ENCODE results near the gene ARGLU1. TPM values are rescaled to one million over a fixed set of nuclear protein-coding genes. Genes with fewer than 3 reads are reported as not detected.

ARGLU1 gene
- total RNA-seq, 1 experiment from 2014 or later = 137 TPM

DNA sequence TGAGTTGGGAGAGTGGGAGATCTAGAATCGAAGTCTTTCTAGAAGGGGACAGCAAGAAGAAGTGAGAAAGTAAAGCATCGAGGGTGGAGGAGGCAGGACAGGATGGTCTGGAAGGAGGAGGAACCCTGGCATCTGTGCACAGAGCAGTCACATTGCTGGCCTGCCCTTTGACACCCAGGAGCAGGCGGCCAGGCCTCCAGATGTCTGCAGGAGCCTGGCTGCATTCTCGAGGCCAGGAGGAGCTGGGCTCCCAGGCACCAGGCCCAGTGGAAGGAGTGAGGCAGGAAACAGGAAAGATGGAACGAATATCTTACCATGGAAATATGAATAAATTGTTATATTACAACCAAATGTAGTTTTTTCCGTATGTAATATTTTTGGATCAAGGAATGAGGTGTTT is 27.7 kb upstream of the ARGLU1 start:
- H3K4me1 ChIP-seq = peaks cover 16% of the 10 kb centered on the region
- POLR2A ChIA-PET = no interaction called here
- H3K36me3 ChIP-seq (ENCODE audit: control insufficient read depth, insufficient read depth, low read length) = no peaks in the 10 kb centered on the region
- no peaks in the 10 kb centered on the region for H3K27me3 ChIP-seq (replicated peaks; ENCODE audit: control insufficient read depth, insufficient read depth, low read length)
- no peak for DNase-seq
- TF ChIP-seq CTCF (IDR thresholded peaks at IDR 0.05; ENCODE audit: insufficient read depth in 1 of 2, low read depth in 1 of 2, low read length in 1 of 2, severe bottlenecking in 1 of 2, unreplicated experiment in 1 of 2) = no peak
- peaks cover 12% of the 10 kb centered on the region for H3K9me3 Mint-ChIP-seq (ENCODE audit: unreplicated experiment)
- no TSS peak for BruUV-seq (replicated peaks)
- H3K36me3 Mint-ChIP-seq (ENCODE audit: insufficient read depth, unreplicated experiment) = peaks cover 4% of the 10 kb centered on the region
- peaks cover 5% of the 10 kb centered on the region; the same call in 1 of the 2 replicates for H3K9me3 ChIP-seq
- intact Hi-C loops (cut with micrococcal nuclease; ENCODE audit: unreplicated experiment) = no loop called here
- no peak overlapping the region for H3K4me3 Mint-ChIP-seq (ENCODE audit: unreplicated experiment)
- no peaks in the 10 kb centered on the region for H3K27me3 Mint-ChIP-seq (ENCODE audit: insufficient read depth, unreplicated experiment)
- no peak overlapping the region for H3K27ac Mint-ChIP-seq (ENCODE audit: unreplicated experiment)
- peaks cover 20% of the 10 kb centered on the region for H3K4me1 Mint-ChIP-seq (ENCODE audit: low read depth, unreplicated experiment)
- CTCF ChIA-PET = no interaction called here
- no peak overlapping the region for H3K4me3 ChIP-seq (ENCODE audit: low read depth, low read length)

- DNase-seq = no peak
- Mint-ChIP-seq H3K4me1 (ENCODE audit: low read depth, unreplicated experiment) (peaks cover 20% of the 10 kb centered on the region), H3K36me3 (ENCODE audit: insufficient read depth, unreplicated experiment) (peaks cover 4% of the 10 kb centered on the region), H3K27me3 (ENCODE audit: insufficient read depth, unreplicated experiment) (no peaks in the 10 kb centered on the region), H3K9me3 (ENCODE audit: unreplicated experiment) (peaks cover 18% of the 10 kb centered on the region), H3K27ac (ENCODE audit: unreplicated experiment) (no peak overlapping the region), H3K4me3 (ENCODE audit: unreplicated experiment) (no peak overlapping the region)
- H3K27me3 ChIP-seq (replicated peaks; ENCODE audit: control insufficient read depth, insufficient read depth, low read length) = no peaks in the 10 kb centered on the region
- no peak for TF ChIP-seq CTCF (IDR thresholded peaks at IDR 0.05; ENCODE audit: insufficient read depth in 1 of 2, low read depth in 1 of 2, low read length in 1 of 2, severe bottlenecking in 1 of 2, unreplicated experiment in 1 of 2)
- CTCF ChIA-PET = no interaction called here
- POLR2A ChIA-PET = no interaction called here
- BruUV-seq (replicated peaks) = no TSS peak
- intact Hi-C loops (cut with micrococcal nuclease; ENCODE audit: unreplicated experiment) = no loop called here
- H3K4me3 ChIP-seq (ENCODE audit: low read depth, low read length) = no peak overlapping the region
- H3K4me1 ChIP-seq = peaks cover 16% of the 10 kb centered on the region
- H3K36me3 ChIP-seq (ENCODE audit: control insufficient read depth, insufficient read depth, low read length) = no peaks in the 10 kb centered on the region
- peaks cover 5% of the 10 kb centered on the region; the same call in 1 of the 2 replicates for H3K9me3 ChIP-seq
These were observed 27.0 kb upstream of the ARGLU1 start for GRCh38 chr13:106594980-106595379.

DNA sequence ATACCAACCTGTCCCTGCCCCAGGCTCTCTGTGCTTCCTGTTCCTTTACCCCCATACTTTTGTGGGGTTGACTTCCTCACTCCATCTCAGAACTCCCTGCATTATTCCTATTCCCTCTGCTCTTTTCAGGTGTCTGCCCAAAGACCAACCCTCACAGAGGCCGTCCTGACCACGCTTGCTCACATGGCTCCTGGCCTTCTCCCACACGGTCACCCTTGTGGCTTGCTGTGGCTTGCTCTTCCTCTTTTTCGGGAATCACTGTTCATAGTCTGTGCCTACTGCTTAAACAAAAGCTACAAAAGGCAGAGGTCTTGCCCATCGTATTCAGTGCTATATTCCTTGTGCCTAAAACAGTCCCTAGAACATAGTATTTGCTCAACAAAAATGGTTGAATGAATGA is 25.2 kb upstream of the ARGLU1 start:
- H3K27me3 Mint-ChIP-seq (ENCODE audit: insufficient read depth, unreplicated experiment) = no peaks in the 10 kb centered on the region
- no peak overlapping the region for H3K4me3 Mint-ChIP-seq (ENCODE audit: unreplicated experiment)
- H3K9me3 Mint-ChIP-seq (ENCODE audit: unreplicated experiment) = peaks cover 31% of the 10 kb centered on the region
- H3K4me1 Mint-ChIP-seq (ENCODE audit: low read depth, unreplicated experiment) = peaks cover 20% of the 10 kb centered on the region
- no peak for TF ChIP-seq CTCF (IDR thresholded peaks at IDR 0.05; ENCODE audit: insufficient read depth in 1 of 2, low read depth in 1 of 2, low read length in 1 of 2, severe bottlenecking in 1 of 2, unreplicated experiment in 1 of 2)
- H3K36me3 ChIP-seq (ENCODE audit: control insufficient read depth, insufficient read depth, low read length) = no peaks in the 10 kb centered on the region
- intact Hi-C loops (cut with micrococcal nuclease; ENCODE audit: unreplicated experiment) = no loop called here
- peaks cover 4% of the 10 kb centered on the region for H3K36me3 Mint-ChIP-seq (ENCODE audit: insufficient read depth, unreplicated experiment)
- no peak for DNase-seq
- no peak overlapping the region for H3K27ac Mint-ChIP-seq (ENCODE audit: unreplicated experiment)
- CTCF ChIA-PET = no interaction called here
- no peak overlapping the region for H3K4me3 ChIP-seq (ENCODE audit: low read depth, low read length)
- POLR2A ChIA-PET = no interaction called here
- peaks cover 5% of the 10 kb centered on the region; the same call in 1 of the 2 replicates for H3K9me3 ChIP-seq
- H3K4me1 ChIP-seq = peaks cover 16% of the 10 kb centered on the region
- BruUV-seq (replicated peaks) = no TSS peak
- H3K27me3 ChIP-seq (replicated peaks; ENCODE audit: control insufficient read depth, insufficient read depth, low read length) = no peaks in the 10 kb centered on the region

All from Caco-2 (cell line).